AG09309 (cell line): ENCODE data around the gene PLD1.

ENCODE experiments used
- DNase-seq: peaks from one replicate; pipeline ENCODE4 v3.0.0-alpha.2; 2010; ENCODE audit warnings: low read depth
- H3K4me3 ChIP-seq: 2 replicates; pipeline ENCODE4 v1.5.1; 2011; ENCODE audit warnings: mild to moderate bottlenecking, low read depth, low read length, moderate library complexity; ENCODE audit not compliant: control insufficient read depth
- CTCF ChIP-seq: IDR thresholded peaks from 2 replicates; pipeline ENCODE4 v1.5.1; 2011; ENCODE audit warnings: mild to moderate bottlenecking, low read depth, low read length, inconsistent platforms; ENCODE audit not compliant: insufficient read depth, control insufficient read depth; ENCODE audit errors: missing control alignments

Gene PLD1

GRCh38 chr3:171704814-171705213 lies 105.5 kb downstream of the PLD1 start:
- no peak for DNase-seq
- no peak overlapping the region for H3K4me3 ChIP-seq
- TF ChIP-seq CTCF, result no peak

- peak; percentile 70 for TF ChIP-seq CTCF
- peak; percentile 7 for DNase-seq
Measured at GRCh38 chr3:171704002-171704401, 106.3 kb downstream of the PLD1 start.

GRCh38 chr3:171703144-171703543 lies 107.1 kb downstream of the PLD1 start:
- no peak for DNase-seq
- H3K4me3 ChIP-seq, result no peak overlapping the region
- no peak for TF ChIP-seq CTCF

More at GRCh38 chr3:171704002-171704401, 106.3 kb downstream of the PLD1 start:
- H3K4me3 ChIP-seq, result no peak overlapping the region

- H3K4me3 ChIP-seq, result no peak overlapping the region
- no peak for DNase-seq
- no peak for TF ChIP-seq CTCF
Measured at GRCh38 chr3:171700653-171701052, 109.6 kb downstream of the PLD1 start.

GRCh38 chr3:171700157-171700556 lies 110.1 kb downstream of the PLD1 start:
- H3K4me3 ChIP-seq, result no peak overlapping the region
- no peak for TF ChIP-seq CTCF
- no peak for DNase-seq

GRCh38 chr3:171699601-171700000 lies 110.7 kb downstream of the PLD1 start:
- DNase-seq, result no peak
- H3K4me3 ChIP-seq, result no peak overlapping the region
- TF ChIP-seq CTCF, result no peak

- H3K4me3 ChIP-seq, result no peak overlapping the region
- no peak for DNase-seq
- TF ChIP-seq CTCF, result no peak
Measured at GRCh38 chr3:171696805-171697204, 113.5 kb downstream of the PLD1 start.
